Epithelial cell of esophagus (primary cell): Measurements from ENCODE around the gene TNNT2.

Experiments
- DNase-seq: peaks from one replicate; pipeline ENCODE4 v3.0.0; 2010; ENCODE audit warnings: low read depth
- H3K4me3 ChIP-seq: 2 replicates; pipeline ENCODE4 v1.5.1; 2011; ENCODE audit warnings: mild to moderate bottlenecking, low read length, control low read depth
- TF ChIP-seq, protein P1 (sequence below): IDR thresholded peaks from 2 replicates; pipeline ENCODE4 v1.5.1; 2011; ENCODE audit warnings: low read depth, mild to moderate bottlenecking, low read length, control low read depth, inconsistent platforms; ENCODE audit not compliant: insufficient read depth; ENCODE audit errors: missing control alignments

The TNNT2 gene

DNA sequence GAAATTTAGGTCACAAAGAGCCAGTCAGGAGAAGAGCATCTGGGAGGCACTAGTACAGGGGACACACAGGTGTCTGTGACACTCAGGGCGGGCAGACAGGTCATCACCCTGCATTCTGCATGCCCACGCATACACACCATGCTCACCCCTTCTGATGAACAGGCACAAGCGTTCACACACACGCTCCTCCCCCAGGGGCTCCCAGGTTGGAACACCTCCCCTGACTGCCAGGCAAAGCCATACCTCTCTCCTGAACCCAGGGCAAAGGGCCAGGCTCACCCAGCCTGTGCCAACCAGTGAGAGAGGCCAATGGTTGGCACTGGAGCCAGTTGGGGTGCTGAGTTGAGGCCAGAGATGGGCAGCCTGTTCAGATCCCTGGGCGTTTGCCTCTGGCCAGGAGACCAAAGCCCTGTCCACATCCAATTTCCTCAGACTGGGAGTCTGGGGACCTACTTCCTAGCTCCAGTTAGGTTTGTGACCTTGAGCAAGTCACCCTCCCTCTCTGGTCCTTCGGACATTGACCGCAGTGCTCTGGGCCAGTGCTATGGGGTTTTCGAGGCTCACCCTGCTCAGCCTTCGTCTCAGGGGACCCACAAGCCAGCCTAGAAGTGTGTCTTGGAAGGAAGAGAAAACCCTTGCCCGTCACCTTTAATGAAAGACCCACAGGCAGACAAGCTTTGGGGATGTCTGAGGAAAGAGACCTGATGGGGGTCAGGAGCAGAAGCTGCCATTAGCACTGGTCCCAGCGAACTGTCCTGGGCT lies 27.4 kb upstream of the TNNT2 start:
- TF ChIP-seq, protein P1, sequence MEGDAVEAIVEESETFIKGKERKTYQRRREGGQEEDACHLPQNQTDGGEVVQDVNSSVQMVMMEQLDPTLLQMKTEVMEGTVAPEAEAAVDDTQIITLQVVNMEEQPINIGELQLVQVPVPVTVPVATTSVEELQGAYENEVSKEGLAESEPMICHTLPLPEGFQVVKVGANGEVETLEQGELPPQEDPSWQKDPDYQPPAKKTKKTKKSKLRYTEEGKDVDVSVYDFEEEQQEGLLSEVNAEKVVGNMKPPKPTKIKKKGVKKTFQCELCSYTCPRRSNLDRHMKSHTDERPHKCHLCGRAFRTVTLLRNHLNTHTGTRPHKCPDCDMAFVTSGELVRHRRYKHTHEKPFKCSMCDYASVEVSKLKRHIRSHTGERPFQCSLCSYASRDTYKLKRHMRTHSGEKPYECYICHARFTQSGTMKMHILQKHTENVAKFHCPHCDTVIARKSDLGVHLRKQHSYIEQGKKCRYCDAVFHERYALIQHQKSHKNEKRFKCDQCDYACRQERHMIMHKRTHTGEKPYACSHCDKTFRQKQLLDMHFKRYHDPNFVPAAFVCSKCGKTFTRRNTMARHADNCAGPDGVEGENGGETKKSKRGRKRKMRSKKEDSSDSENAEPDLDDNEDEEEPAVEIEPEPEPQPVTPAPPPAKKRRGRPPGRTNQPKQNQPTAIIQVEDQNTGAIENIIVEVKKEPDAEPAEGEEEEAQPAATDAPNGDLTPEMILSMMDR: no peak
- no peak overlapping the region for H3K4me3 ChIP-seq
- DNase-seq: no peak

DNA sequence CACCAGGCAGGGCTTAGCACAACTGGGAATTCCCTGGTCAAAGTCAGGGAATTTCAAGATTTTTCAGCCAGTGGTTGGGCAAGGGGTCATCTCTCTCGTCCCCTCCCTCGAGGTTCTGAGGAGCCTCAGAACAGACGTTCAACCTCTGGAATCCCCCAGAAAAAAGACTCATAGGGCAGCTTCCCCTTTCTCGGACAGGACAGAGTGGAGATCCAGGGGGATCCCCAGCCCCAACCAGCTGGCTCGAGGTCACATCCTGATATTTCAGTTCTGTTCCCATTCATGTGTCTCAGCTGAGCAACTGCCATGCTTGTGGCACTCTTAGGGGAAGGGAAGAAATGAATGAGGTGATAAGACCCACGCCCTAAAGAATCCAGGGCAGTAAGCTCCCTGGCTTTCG lies 26.6 kb upstream of the TNNT2 start:
- TF ChIP-seq, protein P1: no peak
- no peak for DNase-seq
- no peak overlapping the region for H3K4me3 ChIP-seq

DNA sequence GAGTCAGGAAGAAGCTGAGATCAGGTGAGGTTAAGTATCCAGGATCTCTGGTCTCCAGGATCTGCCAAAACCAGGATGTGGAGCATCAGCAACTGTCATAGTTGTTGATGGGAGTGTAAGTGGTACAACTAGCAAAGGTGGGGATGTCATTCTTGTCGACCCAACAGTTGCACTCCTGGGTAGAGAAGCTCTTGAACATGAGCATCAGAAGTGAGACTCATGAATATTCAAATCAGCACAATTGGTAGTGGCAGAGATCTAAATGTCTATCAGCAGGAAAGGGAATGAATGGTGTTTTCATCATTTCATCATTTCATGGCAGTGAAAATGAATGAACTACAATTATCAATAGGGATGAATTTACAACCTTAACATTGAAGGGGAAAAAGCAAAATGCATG lies 25.9 kb upstream of the TNNT2 start:
- H3K4me3 ChIP-seq: no peak overlapping the region
- TF ChIP-seq, protein P1: no peak

DNA sequence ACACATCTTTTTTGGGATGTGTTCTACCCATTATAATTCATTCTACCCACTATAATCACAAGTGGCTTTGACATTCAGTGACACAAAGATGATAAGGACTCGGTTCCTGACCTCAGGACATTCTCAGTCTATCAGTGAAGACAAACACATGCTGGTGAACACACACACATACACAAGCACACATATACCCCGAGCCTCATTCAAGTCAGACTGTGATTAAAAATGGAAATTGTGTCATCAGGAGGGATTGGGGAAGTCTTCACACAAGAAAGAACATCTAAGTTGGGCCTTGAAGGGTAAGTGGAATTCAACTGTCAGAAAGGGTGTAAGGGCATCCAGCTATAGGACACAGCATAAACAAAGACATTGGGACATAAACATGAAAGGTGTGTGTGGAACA lies 24.2 kb upstream of the TNNT2 start:
- TF ChIP-seq, protein P1: no peak
- no peak overlapping the region for H3K4me3 ChIP-seq
- no peak for DNase-seq

More for the DNA sequence above, 25.9 kb upstream of the TNNT2 start:
- no peak for DNase-seq

DNA sequence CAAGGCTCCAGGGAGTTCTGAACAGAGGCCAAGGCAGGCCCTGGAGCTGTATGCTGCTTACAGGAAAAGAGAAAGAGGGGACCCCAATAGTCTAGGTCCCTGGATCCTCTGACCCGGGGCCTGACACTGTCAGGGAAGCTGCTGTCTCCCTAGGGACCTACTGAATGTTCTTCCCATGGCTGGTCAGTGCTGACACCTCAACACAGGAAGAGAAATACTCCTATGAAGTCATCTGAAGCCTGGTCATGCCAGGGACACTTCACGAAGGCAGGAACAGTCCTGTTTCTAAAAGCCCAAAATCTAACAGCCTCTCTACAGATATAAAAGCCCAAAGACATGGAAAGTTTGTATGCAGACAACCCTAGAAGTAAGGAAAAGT lies 23.4 kb upstream of the TNNT2 start:
- no peak overlapping the region for H3K4me3 ChIP-seq
- no peak for DNase-seq
- TF ChIP-seq, protein P1: no peak

DNA sequence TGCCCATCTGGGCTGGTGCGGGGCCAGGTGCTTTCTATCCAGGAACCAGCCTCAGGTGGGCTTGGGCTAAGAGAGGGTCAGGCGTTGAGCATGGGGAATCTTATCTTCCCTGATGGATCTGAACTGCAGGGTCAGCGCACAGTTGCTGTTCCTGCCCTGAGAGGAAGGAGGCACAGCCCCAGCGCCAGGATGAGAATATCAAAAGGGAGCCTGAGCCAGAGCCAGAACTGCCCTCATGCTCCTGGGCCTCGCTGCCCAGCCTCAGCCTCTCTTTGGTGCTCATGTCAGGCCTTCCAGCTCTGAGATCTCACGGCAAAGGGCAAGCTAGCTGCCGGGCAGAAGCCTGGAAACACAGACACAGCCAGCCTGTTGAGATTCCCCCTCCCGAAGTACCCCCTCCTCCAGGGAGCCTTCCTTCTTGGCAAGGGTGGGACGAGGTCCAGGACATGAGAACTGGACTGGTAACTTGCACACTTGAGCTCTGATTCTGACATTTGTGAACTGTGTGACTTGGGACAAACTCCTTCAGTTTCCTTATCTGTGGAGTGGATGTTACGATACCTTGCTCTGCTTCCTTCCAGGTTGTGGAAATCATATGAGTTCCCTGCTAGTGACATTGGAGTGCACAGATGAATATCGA lies 22.9 kb upstream of the TNNT2 start:
- H3K4me3 ChIP-seq: peak overlapping the region; percentile 97
- DNase-seq: no peak
- TF ChIP-seq, protein P1: no peak
